Stimulated activated CD8-positive, alpha-beta memory T cell treated with anti-CD3 and anti-CD28 coated beads, Interleukin-4, amount 100 ng/mL, for 4 hours (primary cell): ENCODE results near the gene SORCS2.

Source experiments
- DNase-seq, 2 donors: peaks; one replicate each; pipeline ENCODE4 v3.0.0-alpha.2; 2020; ENCODE audit warnings: low read depth in 2 of 2, low spot score in 1 of 2

SORCS2 gene

GRCh38 chr4:7763788-7764187 is 571.5 kb downstream of the SORCS2 start:
- no peak for DNase-seq

GRCh38 chr4:7764466-7764865 is 572.1 kb downstream of the SORCS2 start:
- no peak for DNase-seq

- DNase-seq: no peak
Observed at GRCh38 chr4:7765666-7766065, 573.3 kb downstream of the SORCS2 start.

GRCh38 chr4:7766086-7766485 is 573.7 kb downstream of the SORCS2 start:
- no peak for DNase-seq

- no peak for DNase-seq
Observed at GRCh38 chr4:7766661-7767345, 574.5 kb downstream of the SORCS2 start.

- DNase-seq: no peak
Observed at GRCh38 chr4:7767526-7767925, 575.2 kb downstream of the SORCS2 start.

GRCh38 chr4:7767966-7768365 is 575.6 kb downstream of the SORCS2 start:
- DNase-seq: no peak

- no peak for DNase-seq
Observed at GRCh38 chr4:7768736-7769135, 576.4 kb downstream of the SORCS2 start.

GRCh38 chr4:7769396-7770223 is 577.3 kb downstream of the SORCS2 start:
- DNase-seq: no peak

- DNase-seq: no peak
Observed at GRCh38 chr4:7770224-7771050, 578.1 kb downstream of the SORCS2 start.

GRCh38 chr4:7771056-7771455 is 578.7 kb downstream of the SORCS2 start:
- peak in 1 of 2 donors; percentile 19 for DNase-seq

GRCh38 chr4:7771541-7772507 is 579.5 kb downstream of the SORCS2 start:
- DNase-seq: no peak

GRCh38 chr4:7772711-7773385 is 580.5 kb downstream of the SORCS2 start:
- DNase-seq: no peak

GRCh38 chr4:7773401-7774180 is 581.3 kb downstream of the SORCS2 start:
- DNase-seq: no peak

GRCh38 chr4:7774301-7775294 is 582.3 kb downstream of the SORCS2 start:
- no peak for DNase-seq

GRCh38 chr4:7775396-7775795 is 583.1 kb downstream of the SORCS2 start:
- no peak for DNase-seq

GRCh38 chr4:7777017-7777710 is 584.8 kb downstream of the SORCS2 start:
- no peak for DNase-seq
